ENCODE measurements around the gene NOTO. TPM values are rescaled to one million over a fixed set of nuclear protein-coding genes. Genes with fewer than 3 reads are reported as not detected.
"Not testable (repeated sequence)": the region's sequence is repeated elsewhere in the genome, so short reads cannot be mapped to it uniquely, and the experiment has no call there.

NOTO gene, protein sequence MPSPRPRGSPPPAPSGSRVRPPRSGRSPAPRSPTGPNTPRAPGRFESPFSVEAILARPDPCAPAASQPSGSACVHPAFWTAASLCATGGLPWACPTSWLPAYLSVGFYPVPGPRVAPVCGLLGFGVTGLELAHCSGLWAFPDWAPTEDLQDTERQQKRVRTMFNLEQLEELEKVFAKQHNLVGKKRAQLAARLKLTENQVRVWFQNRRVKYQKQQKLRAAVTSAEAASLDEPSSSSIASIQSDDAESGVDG
- total RNA-seq: not detected
- 0 reads per million in 2 donors for total RNA-seq

GRCh38 chr2:73202156-73203054 is at the start of gene NOTO:
TSS of gene NOTO (plus strand) at chr2:73202574. CDS start at chr2:73202667, 93 bp downstream.
- ATAC-seq (peak; percentile 51), DNase-seq (no peak)
- peaks cover 62% of the 10 kb centered on the region for H3K27me3 Mint-ChIP-seq
- H3K4me1 Mint-ChIP-seq: peaks cover 8% of the 10 kb centered on the region
- H3K27ac Mint-ChIP-seq: no peak within 1 kb of the TSS
- H3K9me3 ChIP-seq (ENCODE audit: control insufficient read depth, low read length, poor library complexity, severe bottlenecking): no peaks in the 10 kb centered on the region
- H3K4me3 Mint-ChIP-seq: peak within 1 kb of the TSS; percentile 80
- peaks cover 2% of the 10 kb centered on the region for H3K36me3 Mint-ChIP-seq (ENCODE audit: low read depth)

DNA sequence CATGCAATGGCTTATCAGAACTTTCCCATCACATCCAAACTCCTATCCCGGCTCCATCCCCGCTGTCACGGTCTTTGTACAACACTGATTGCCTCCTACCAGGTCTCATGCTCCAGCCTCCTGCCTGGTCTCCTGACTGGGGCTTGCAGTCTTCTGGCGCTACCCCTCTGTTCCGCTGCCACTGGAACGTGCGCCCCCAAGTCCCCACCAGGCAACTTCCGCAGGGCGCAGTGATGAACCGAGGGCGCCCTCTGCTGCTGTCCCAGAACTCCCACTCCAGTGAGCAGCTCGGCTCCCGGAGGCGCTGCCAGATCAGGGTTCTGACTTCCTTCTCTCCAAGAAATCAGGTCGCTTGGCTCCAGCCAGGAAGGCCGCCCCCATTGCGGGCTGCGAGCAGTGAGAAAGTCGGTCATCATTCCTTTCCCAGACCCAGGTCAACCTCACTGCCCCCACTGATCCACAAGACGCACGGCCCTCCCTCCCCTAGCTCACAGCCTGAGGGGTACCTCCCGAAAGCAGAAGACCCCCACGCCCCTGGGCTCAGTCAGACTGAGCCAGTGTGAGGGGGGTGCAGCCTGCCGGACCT is 45.7 kb upstream of the NOTO start:
- peaks cover 4% of the 10 kb centered on the region for H3K36me3 Mint-ChIP-seq (ENCODE audit: low read depth)
- peaks cover 45% of the 10 kb centered on the region for H3K27me3 Mint-ChIP-seq
- DNase-seq (peak; percentile 22 to 36 (median 33)), ATAC-seq (peak; percentile 61)
- H3K27ac Mint-ChIP-seq: no peak overlapping the region
- H3K9me3 ChIP-seq (ENCODE audit: control insufficient read depth, low read length, poor library complexity, severe bottlenecking): no peaks in the 10 kb centered on the region
- peaks cover 3% of the 10 kb centered on the region for H3K4me1 Mint-ChIP-seq
- no peak overlapping the region for H3K4me3 Mint-ChIP-seq

GRCh38 chr2:73162856-73163391 is 39.5 kb upstream of the NOTO start:
- Mint-ChIP-seq H3K36me3 (ENCODE audit: low read depth) (peaks cover 4% of the 10 kb centered on the region), H3K4me3 (no peak overlapping the region), H3K27ac (no peak overlapping the region), H3K27me3 (peaks cover 28% of the 10 kb centered on the region), H3K4me1 (no peaks in the 10 kb centered on the region)
- H3K9me3 ChIP-seq (ENCODE audit: control insufficient read depth, low read length, poor library complexity, severe bottlenecking): no peaks in the 10 kb centered on the region
- ATAC-seq (no peak), DNase-seq (no peak)

DNA sequence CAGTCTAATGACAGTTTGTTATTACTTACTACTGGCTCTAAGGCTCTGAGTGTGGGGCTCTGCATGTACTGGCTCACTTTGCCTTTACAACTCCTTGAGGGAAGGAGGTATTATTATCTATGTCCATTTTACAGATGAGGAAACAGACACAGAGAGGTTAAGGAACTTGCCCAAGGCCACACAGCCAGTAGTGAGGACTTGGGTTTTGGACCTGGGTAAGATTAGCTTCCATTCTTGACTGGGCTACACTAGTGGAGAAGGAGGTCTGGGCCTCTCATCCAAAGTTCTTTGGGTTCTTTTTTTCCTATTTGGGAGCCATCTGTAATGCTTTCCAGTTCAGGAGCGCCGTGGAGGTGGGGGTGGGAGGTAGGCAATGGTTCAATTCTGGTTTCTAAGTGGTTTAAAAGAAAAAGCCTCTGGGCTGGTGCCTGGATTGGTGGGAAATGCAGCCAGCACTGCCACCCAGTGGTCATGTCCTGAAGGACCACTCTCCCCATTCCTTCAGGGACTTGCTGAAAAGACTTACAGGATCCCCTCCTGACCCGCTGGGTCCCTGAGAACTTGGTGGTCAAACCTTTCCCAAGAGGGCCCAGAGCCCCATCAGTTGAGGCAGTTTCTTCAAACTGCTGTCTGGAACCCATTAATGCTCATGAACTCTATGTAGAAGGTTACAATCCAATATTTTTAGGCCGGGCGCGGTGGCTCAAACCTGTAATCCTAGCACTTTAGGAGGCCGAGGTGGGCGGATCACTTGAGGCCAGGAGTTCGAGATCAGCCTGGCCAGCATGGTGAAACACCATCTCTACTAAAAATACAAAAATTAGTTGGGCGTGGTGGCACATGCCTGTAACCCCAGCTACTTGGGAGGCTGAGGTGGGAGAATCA is 38.6 kb upstream of the NOTO start:
- H3K36me3 Mint-ChIP-seq (ENCODE audit: low read depth): no peaks in the 10 kb centered on the region
- ATAC-seq: peak; percentile 92

DNA sequence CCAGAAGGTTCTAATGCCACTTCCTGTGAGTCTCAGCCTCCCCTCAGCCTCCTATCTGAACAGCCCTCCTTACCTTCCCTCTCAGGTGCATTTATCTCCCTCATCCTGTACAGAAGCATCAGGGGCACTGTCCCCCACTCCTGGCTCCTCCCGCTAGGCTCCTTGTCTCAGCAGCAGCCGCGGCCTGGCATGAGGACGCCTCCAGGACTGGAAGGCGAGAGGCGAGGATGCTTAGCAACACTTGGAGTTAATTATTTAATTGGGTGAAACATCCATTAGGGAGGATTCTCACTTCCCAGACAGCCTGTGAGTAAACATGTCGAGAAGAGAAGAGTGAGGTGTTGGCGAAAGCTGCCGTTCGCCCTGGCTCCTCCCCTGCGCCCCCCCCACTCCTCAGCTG is 36.4 kb upstream of the NOTO start:
- H3K4me1 Mint-ChIP-seq; ATAC-seq; H3K4me3 Mint-ChIP-seq; H3K9me3 ChIP-seq (ENCODE audit: control insufficient read depth, low read length, poor library complexity, severe bottlenecking); H3K27ac Mint-ChIP-seq; H3K36me3 Mint-ChIP-seq (ENCODE audit: low read depth); DNase-seq; H3K27me3 Mint-ChIP-seq: not testable (repeated sequence)

More for the DNA sequence above, 38.6 kb upstream of the NOTO start:
- H3K4me1 Mint-ChIP-seq: no peaks in the 10 kb centered on the region
- DNase-seq: peak; percentile 40 to 58 (median 44)
- H3K27me3 Mint-ChIP-seq: peaks cover 22% of the 10 kb centered on the region
- no peak overlapping the region for H3K4me3 Mint-ChIP-seq
- no peak overlapping the region for H3K27ac Mint-ChIP-seq
- no peaks in the 10 kb centered on the region for H3K9me3 ChIP-seq (ENCODE audit: control insufficient read depth, low read length, poor library complexity, severe bottlenecking)

GRCh38 chr2:73166813-73167212 is 35.6 kb upstream of the NOTO start:
- DNase-seq; H3K27ac Mint-ChIP-seq; H3K4me1 Mint-ChIP-seq; H3K4me3 Mint-ChIP-seq; H3K36me3 Mint-ChIP-seq (ENCODE audit: low read depth); H3K27me3 Mint-ChIP-seq; ATAC-seq; H3K9me3 ChIP-seq (ENCODE audit: control insufficient read depth, low read length, poor library complexity, severe bottlenecking): not testable (repeated sequence)

- not testable (repeated sequence) for H3K27ac Mint-ChIP-seq; H3K4me3 Mint-ChIP-seq; ATAC-seq; H3K9me3 ChIP-seq (ENCODE audit: control insufficient read depth, low read length, poor library complexity, severe bottlenecking); DNase-seq; H3K36me3 Mint-ChIP-seq (ENCODE audit: low read depth); H3K27me3 Mint-ChIP-seq; H3K4me1 Mint-ChIP-seq
Measured at GRCh38 chr2:73168348-73168747, 34.0 kb upstream of the NOTO start.

DNA sequence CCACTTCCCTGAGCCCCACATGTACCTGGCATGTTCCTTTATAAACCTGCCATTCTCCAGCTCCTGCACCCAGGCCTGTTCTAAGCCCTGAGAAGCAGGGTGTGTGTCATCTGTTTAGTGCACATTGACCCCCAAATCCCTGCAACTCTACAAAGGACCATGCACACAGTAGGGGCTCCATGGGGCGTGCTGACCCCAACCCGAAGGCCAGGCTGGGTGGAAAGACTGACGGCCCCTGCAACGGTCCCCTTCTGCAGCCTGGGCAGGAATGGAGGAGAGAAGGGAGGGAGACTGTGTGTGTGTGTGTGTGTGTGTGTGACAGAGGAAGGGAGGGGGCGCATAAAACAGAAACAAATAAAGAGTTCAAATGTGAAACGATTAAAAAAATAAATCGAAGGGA is 32.0 kb upstream of the NOTO start:
- ATAC-seq; H3K9me3 ChIP-seq (ENCODE audit: control insufficient read depth, low read length, poor library complexity, severe bottlenecking); H3K27ac Mint-ChIP-seq; H3K4me1 Mint-ChIP-seq; H3K36me3 Mint-ChIP-seq (ENCODE audit: low read depth); H3K4me3 Mint-ChIP-seq; DNase-seq: not testable (repeated sequence)
- H3K27me3 Mint-ChIP-seq: peaks cover 12% of the 10 kb centered on the region

DNA sequence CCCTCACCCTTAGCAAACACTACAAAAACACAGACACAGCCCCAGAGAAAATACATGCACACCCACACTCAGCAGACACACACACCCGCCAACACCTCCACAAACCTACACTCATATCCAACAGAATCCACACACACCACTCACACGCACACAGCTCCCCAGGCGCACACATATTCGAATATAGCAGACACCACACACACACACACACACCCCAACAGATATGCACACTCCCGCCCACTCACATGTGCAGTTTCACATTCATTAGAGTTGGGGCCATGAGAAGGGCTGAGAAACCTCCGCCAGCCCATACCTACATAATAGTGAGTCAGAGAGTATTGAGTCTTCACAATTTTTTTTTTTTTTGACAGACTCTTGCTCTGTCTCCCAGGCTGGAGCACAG is 29.4 kb upstream of the NOTO start:
- H3K36me3 Mint-ChIP-seq (ENCODE audit: low read depth): no peaks in the 10 kb centered on the region
- peaks cover 19% of the 10 kb centered on the region for H3K4me1 Mint-ChIP-seq
- peaks cover 19% of the 10 kb centered on the region for H3K27me3 Mint-ChIP-seq
- peak overlapping the region; percentile 24 for H3K27ac Mint-ChIP-seq
- no peak overlapping the region for H3K4me3 Mint-ChIP-seq
- no peak for ATAC-seq
- H3K9me3 ChIP-seq (ENCODE audit: control insufficient read depth, low read length, poor library complexity, severe bottlenecking): no peaks in the 10 kb centered on the region
- no peak for DNase-seq

GRCh38 chr2:73173781-73174180 is 28.6 kb upstream of the NOTO start:
- H3K27ac Mint-ChIP-seq: no peak overlapping the region
- no peaks in the 10 kb centered on the region for H3K9me3 ChIP-seq (ENCODE audit: control insufficient read depth, low read length, poor library complexity, severe bottlenecking)
- no peak for DNase-seq
- no peak for ATAC-seq
- peak overlapping the region; percentile 33 for H3K4me3 Mint-ChIP-seq
- peaks cover 19% of the 10 kb centered on the region for H3K27me3 Mint-ChIP-seq
- no peaks in the 10 kb centered on the region for H3K36me3 Mint-ChIP-seq (ENCODE audit: low read depth)
- peaks cover 19% of the 10 kb centered on the region for H3K4me1 Mint-ChIP-seq

DNA sequence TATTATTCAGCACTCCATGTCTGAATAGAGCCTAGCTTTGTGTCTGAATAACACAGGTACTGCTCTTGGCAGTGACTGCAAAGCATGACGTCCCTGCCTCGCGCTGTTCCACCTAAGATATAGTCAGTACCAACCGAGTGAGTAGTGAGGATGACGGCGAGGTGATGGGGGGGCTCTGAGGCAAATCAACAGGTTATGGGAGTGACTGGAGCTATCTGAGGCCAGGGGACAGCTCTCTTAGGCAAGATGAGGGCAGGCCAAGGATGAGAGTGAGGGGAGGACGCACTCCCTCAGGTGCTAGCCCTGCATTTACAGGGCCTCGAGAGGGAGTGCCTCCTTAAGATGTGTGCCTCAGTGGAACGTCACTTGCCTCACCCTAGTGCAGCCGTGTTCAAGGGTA is 28.1 kb upstream of the NOTO start:
- Mint-ChIP-seq H3K27me3 (peaks cover 20% of the 10 kb centered on the region), H3K4me1 (peaks cover 19% of the 10 kb centered on the region), H3K36me3 (ENCODE audit: low read depth) (no peaks in the 10 kb centered on the region), H3K27ac (no peak overlapping the region), H3K4me3 (peak overlapping the region; percentile 33)
- DNase-seq (no peak), ATAC-seq (no peak)
- no peaks in the 10 kb centered on the region for H3K9me3 ChIP-seq (ENCODE audit: control insufficient read depth, low read length, poor library complexity, severe bottlenecking)

- H3K27me3 Mint-ChIP-seq: peaks cover 26% of the 10 kb centered on the region
Measured at GRCh38 chr2:73174941-73175662, 27.3 kb upstream of the NOTO start.

More at GRCh38 chr2:73174941-73175662, 27.3 kb upstream of the NOTO start:
- H3K36me3 Mint-ChIP-seq (ENCODE audit: low read depth): no peaks in the 10 kb centered on the region
- no peak for ATAC-seq
- peak overlapping the region; percentile 74 for H3K4me3 Mint-ChIP-seq
- H3K4me1 Mint-ChIP-seq: peaks cover 19% of the 10 kb centered on the region
- no peak for DNase-seq
- no peak overlapping the region for H3K27ac Mint-ChIP-seq
- no peaks in the 10 kb centered on the region for H3K9me3 ChIP-seq (ENCODE audit: control insufficient read depth, low read length, poor library complexity, severe bottlenecking)
